ENCODE measurements around the gene KDM5C. TPM values are rescaled to one million over a fixed set of nuclear protein-coding genes. Genes with fewer than 3 reads are reported as not detected.
A peak's percentile ranks its signal among the peaks of the same experiment; 100 is the strongest.

Gene KDM5C
- total RNA-seq, 1 experiment from 2014 or later = 142 TPM

- H3K36me3 ChIP-seq (ENCODE audit: low read depth) = no peaks in the 10 kb centered on the region
- H4K20me1 ChIP-seq (ENCODE audit: insufficient read depth) = no peaks in the 10 kb centered on the region
- TF ChIP-seq CTCF (conservative IDR thresholded peaks at IDR 0.05) = no peak
- TF ChIP-seq EZH2 (IDR thresholded peaks at IDR 0.05; ENCODE audit: low read depth) = no peak
- no peaks in the 10 kb centered on the region for H3F3A ChIP-seq (ENCODE audit: insufficient read depth, low read depth)
- no peaks in the 10 kb centered on the region for H3K9me2 ChIP-seq (ENCODE audit: insufficient read depth)
- no peak overlapping the region for H3K4me2 ChIP-seq
- no peaks in the 10 kb centered on the region for H3K4me1 ChIP-seq (replicated peaks; ENCODE audit: insufficient read depth)
- H2AFZ ChIP-seq = no peak overlapping the region
- POLR2A ChIA-PET (ENCODE audit: unreplicated experiment) = no interaction called here
- H3K27me3 ChIP-seq (ENCODE audit: insufficient read depth, low read depth) = no peaks in the 10 kb centered on the region
- no TSS peak for BruUV-seq (replicated peaks)
- intact Hi-C loops (cut with micrococcal nuclease; ENCODE audit: unreplicated experiment) = no loop called here
- no peak for DNase-seq
- H3K79me2 ChIP-seq (ENCODE audit: low read depth) = no peaks in the 10 kb centered on the region
- H3K9me3 ChIP-seq (ENCODE audit: insufficient read depth, low read depth) = no peaks in the 10 kb centered on the region
- H3K27ac ChIP-seq = no peak overlapping the region
- CTCF ChIA-PET = no interaction called here
- no peak overlapping the region for H3K4me3 ChIP-seq
Observed at GRCh38 chrX:53254570-53255461, 29.8 kb upstream of the KDM5C start.

- Histone ChIP-seq H2AFZ (no peak overlapping the region), H3K9me3 (ENCODE audit: insufficient read depth, low read depth) (no peaks in the 10 kb centered on the region), H3K4me3 (no peak overlapping the region), H4K20me1 (ENCODE audit: insufficient read depth) (no peaks in the 10 kb centered on the region), H3K27me3 (ENCODE audit: insufficient read depth, low read depth) (no peaks in the 10 kb centered on the region), H3K4me2 (no peak overlapping the region), H3K9me2 (ENCODE audit: insufficient read depth) (no peaks in the 10 kb centered on the region), H3K4me1 (replicated peaks; ENCODE audit: insufficient read depth) (no peaks in the 10 kb centered on the region), H3F3A (ENCODE audit: insufficient read depth, low read depth) (no peaks in the 10 kb centered on the region), H3K27ac (0 out of 2 replicates have a peak overlapping the region, but pooled peaks have one; percentile 46), H3K79me2 (ENCODE audit: low read depth) (no peaks in the 10 kb centered on the region), H3K36me3 (ENCODE audit: low read depth) (no peaks in the 10 kb centered on the region)
- intact Hi-C loops (cut with micrococcal nuclease; ENCODE audit: unreplicated experiment) = no loop called here
- ChIA-PET POLR2A (ENCODE audit: unreplicated experiment) (no interaction called here), CTCF (interaction anchor here (0.6 kb wide), 1 partner anchor 14 kb away, joined by 3 read pairs; no protein-coding TSS in a partner anchor)
- BruUV-seq (replicated peaks) = no TSS peak
- TF ChIP-seq EZH2 (IDR thresholded peaks at IDR 0.05; ENCODE audit: low read depth) = no peak
- TF ChIP-seq CTCF (conservative IDR thresholded peaks at IDR 0.05) = no peak
- DNase-seq = no peak
Observed at GRCh38 chrX:53253293-53254020, 28.4 kb upstream of the KDM5C start.

- Histone ChIP-seq H3K4me3 (no peak overlapping the region), H3K36me3 (ENCODE audit: low read depth) (no peaks in the 10 kb centered on the region), H3K79me2 (ENCODE audit: low read depth) (no peaks in the 10 kb centered on the region), H2AFZ (no peak overlapping the region), H3K9me2 (ENCODE audit: insufficient read depth) (no peaks in the 10 kb centered on the region), H3K27ac (no peak overlapping the region), H3K9me3 (ENCODE audit: insufficient read depth, low read depth) (no peaks in the 10 kb centered on the region), H4K20me1 (ENCODE audit: insufficient read depth) (no peaks in the 10 kb centered on the region), H3K4me2 (no peak overlapping the region), H3K27me3 (ENCODE audit: insufficient read depth, low read depth) (no peaks in the 10 kb centered on the region), H3F3A (ENCODE audit: insufficient read depth, low read depth) (no peaks in the 10 kb centered on the region), H3K4me1 (replicated peaks; ENCODE audit: insufficient read depth) (no peaks in the 10 kb centered on the region)
- DNase-seq = no peak
- no TSS peak for BruUV-seq (replicated peaks)
- ChIA-PET POLR2A (ENCODE audit: unreplicated experiment) (no interaction called here), CTCF (no interaction called here)
- intact Hi-C loops (cut with micrococcal nuclease; ENCODE audit: unreplicated experiment) = no loop called here
- TF ChIP-seq CTCF (conservative IDR thresholded peaks at IDR 0.05) (no peak), EZH2 (IDR thresholded peaks at IDR 0.05; ENCODE audit: low read depth) (no peak)
Observed at GRCh38 chrX:53251307-53251706, 26.3 kb upstream of the KDM5C start.
